Peyer's patch (tissue), 4 donors: Measurements from ENCODE around the gene MCM7.

ENCODE experiments used
- POLR2A ChIP-seq, 2 donors: fragments of 450-650 bp; IDR thresholded peaks; one replicate each; pipeline ENCODE4 v1.5.1; 2017; ENCODE audit warnings: antibody characterized with exemption in 2 of 2, mild to moderate bottlenecking in 2 of 2, moderate library complexity in 2 of 2
- TF ChIP-seq, protein P1 (sequence below), 6 experiments: fragments of 450-650 bp in 4 of 6; fragments of 200-600 bp in 2 of 6; sonication (generic) in 1 of 6; IDR thresholded peaks; one replicate each; pipeline ENCODE4 v1.5.1; 2017 to 2019; ENCODE audit warnings: antibody characterized with exemption in 6 of 6, mild to moderate bottlenecking in 3 of 6, moderate library complexity in 1 of 6

DNA sequence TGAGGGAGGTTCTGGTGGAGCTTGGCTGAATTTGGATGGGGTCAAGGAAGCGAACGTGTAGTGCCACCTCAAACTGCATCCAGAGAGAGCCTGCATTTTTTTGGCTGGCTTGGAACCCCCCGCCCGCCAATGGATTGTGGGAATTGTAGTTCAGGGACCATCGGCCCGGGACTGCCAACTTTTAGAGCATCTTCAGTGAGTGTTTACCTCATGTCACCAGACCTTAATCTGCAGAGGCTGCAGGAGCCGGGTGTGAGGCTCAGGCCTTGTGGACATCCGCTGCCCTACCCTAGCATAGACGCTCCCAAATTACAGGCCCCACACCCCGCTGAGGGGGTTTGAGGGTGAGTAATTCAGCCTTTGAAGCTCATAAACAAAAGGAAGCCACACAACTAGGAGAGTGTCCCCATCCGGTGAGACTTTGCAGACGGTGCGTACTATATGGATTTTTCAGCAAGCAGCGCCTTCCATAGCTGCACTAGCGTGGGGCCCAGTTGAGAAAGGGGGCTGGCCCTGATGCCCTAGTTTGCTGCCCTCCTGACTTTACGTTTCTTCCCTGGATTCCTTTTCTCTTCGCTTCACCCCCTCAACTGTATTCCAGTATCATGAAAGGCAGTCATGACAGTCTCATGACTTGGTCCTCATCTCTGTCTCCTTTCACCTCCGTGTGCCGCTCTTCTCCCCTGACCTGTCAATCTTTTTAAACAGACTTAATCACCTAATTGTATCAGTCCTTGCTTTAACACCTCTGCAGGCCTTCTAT lies 19.0 kb upstream of the MCM7 start:
- TF ChIP-seq, protein P1, sequence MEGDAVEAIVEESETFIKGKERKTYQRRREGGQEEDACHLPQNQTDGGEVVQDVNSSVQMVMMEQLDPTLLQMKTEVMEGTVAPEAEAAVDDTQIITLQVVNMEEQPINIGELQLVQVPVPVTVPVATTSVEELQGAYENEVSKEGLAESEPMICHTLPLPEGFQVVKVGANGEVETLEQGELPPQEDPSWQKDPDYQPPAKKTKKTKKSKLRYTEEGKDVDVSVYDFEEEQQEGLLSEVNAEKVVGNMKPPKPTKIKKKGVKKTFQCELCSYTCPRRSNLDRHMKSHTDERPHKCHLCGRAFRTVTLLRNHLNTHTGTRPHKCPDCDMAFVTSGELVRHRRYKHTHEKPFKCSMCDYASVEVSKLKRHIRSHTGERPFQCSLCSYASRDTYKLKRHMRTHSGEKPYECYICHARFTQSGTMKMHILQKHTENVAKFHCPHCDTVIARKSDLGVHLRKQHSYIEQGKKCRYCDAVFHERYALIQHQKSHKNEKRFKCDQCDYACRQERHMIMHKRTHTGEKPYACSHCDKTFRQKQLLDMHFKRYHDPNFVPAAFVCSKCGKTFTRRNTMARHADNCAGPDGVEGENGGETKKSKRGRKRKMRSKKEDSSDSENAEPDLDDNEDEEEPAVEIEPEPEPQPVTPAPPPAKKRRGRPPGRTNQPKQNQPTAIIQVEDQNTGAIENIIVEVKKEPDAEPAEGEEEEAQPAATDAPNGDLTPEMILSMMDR (IDR thresholded peaks at IDR 0.05): no peak
- TF ChIP-seq POLR2A (IDR thresholded peaks at IDR 0.05): no peak
